Measurements from ENCODE around the gene TSSK3. TPM values are rescaled to one million over a fixed set of nuclear protein-coding genes. Genes with fewer than 3 reads are reported as not detected.
A peak's percentile ranks its signal among the peaks of the same experiment; 100 is the strongest.

Gene TSSK3
- total and polyA plus RNA-seq, 2 of the 8 experiments (the other 6 are each of a cell fraction or from before 2014, with no cell fraction given): 1.2 TPM

DNA sequence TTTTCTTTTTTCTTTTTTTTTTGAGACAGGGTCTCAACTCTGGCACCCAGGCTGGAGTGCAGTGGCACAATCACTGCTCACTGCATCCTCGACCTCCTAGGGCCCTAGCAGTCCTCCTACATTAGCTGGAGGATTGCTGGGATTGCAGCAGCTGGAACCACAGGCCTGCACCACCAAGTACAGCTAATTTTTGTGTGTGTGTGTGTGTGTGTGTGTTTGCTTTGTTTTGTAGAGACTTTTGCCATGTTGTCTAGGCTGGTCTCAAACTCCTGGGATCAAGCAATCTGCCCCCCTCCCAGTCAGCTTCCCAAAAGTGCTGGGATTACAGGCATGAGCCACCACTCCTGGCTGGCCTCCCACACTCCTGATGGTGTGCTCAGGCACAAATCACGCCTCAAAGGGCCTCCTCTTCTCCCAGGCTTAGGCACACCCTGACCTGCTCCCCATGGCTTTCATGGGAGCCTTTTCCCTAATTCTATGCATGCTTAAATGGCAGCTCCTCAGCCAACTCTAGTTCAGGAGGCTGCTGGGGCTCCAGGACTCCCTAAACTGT is 9.4 kb upstream of the TSSK3 start:
- H2AK5ac ChIP-seq (ENCODE audit: low read depth, low read length): no peak overlapping the region
- peaks cover 6 to 12% of the 10 kb centered on the region in 2 experiments for H3K9me3 ChIP-seq (ENCODE audit: insufficient read depth in 2 of 2, low read depth in 1 of 2, low read length in 1 of 2)
- no peaks in the 10 kb centered on the region for H3K36me3 ChIP-seq (ENCODE audit: control insufficient read depth in 2 of 4, insufficient read depth in 4 of 4, low read length in 3 of 4)
- H3K4me1 ChIP-seq (replicated peaks in 1 of 4; ENCODE audit: control insufficient read depth in 3 of 4, insufficient read depth in 4 of 4, low read length in 3 of 4): peaks cover 0 to 9% (median 3%) of the 10 kb centered on the region in 4 experiments; a peak in 5 of 7 replicates
- H4K8ac ChIP-seq (ENCODE audit: extremely low read depth, insufficient read depth, low read length): no peak overlapping the region
- POLR2A ChIA-PET (ENCODE audit: partially characterized antibody): interaction anchor here (1.0 to 17.1 kb wide), 15 partner anchors 8 to 152 kb away, joined by 3 to 321 read pairs (median 5); partner anchors contain the start of genes BSDC1, CCDC28B, FAM229A and IQCC
- no peaks in the 10 kb centered on the region for H3K79me1 ChIP-seq (ENCODE audit: low read depth, low read length)
- no peak overlapping the region for H3K56ac ChIP-seq (replicated peaks; ENCODE audit: insufficient read length, low read depth, low read length)
- CTCF ChIA-PET (ENCODE audit: partially characterized antibody): interaction anchor here (0.6 to 1.7 kb wide), 4 partner anchors 19 to 267 kb away, joined by 3 to 4 read pairs (median 3); no protein-coding TSS in a partner anchor
- no peak overlapping the region for H2BK20ac ChIP-seq (ENCODE audit: low read length)
- H2AFZ ChIP-seq (ENCODE audit: low read length): no peak overlapping the region
- no peak overlapping the region for H4K91ac ChIP-seq (replicated peaks; ENCODE audit: insufficient read length, low read length)
- no peak overlapping the region for H3K9ac ChIP-seq (replicated peaks in 1 of 4; ENCODE audit: extremely low read depth in 1 of 4, low read depth in 3 of 4, low read length in 3 of 4)
- H3K79me2 ChIP-seq (ENCODE audit: control insufficient read depth in 1 of 2, insufficient read depth in 2 of 2, low read length in 2 of 2): no peaks in the 10 kb centered on the region
- H2BK120ac ChIP-seq (replicated peaks; ENCODE audit: low read depth, low read length): no peak overlapping the region
- H3K4me3 ChIP-seq (ENCODE audit: extremely low read depth in 1 of 4, insufficient read depth in 2 of 4, low read depth in 3 of 4, low read length in 4 of 4): no peak overlapping the region
- H2BK12ac ChIP-seq (ENCODE audit: low read depth, low read length): no peak overlapping the region
- H3K4me2 ChIP-seq (ENCODE audit: insufficient read depth in 1 of 2, low read depth in 2 of 2, low read length in 2 of 2): peak overlapping the region in 1 of 2 experiments; percentile 73; a peak in 1 of 4 replicates
- no peak overlapping the region for H3K27ac ChIP-seq (ENCODE audit: low read depth, low read length)
- H4K20me1 ChIP-seq (replicated peaks in 1 of 2; ENCODE audit: control insufficient read depth in 1 of 2, insufficient read depth in 2 of 2, low read length in 2 of 2): peaks cover 0 to 2% of the 10 kb centered on the region in 2 experiments
- H3K23ac ChIP-seq (ENCODE audit: insufficient read length): no peak overlapping the region
- H3K18ac ChIP-seq (ENCODE audit: extremely low read depth, low read length): no peak overlapping the region; the same call in 1 of the 2 replicates
- peaks cover 6% of the 10 kb centered on the region; the same call in 1 of the 2 replicates for H3K23me2 ChIP-seq (ENCODE audit: low read depth, low read length)
- H3K14ac ChIP-seq (ENCODE audit: insufficient read length): no peak overlapping the region
- FAIRE-seq (no peak), DNase-seq (ENCODE audit: low read depth in 1 of 2, low spot score in 2 of 2) (no peak)
- H2BK15ac ChIP-seq (ENCODE audit: low read length): 0 out of 2 replicates have a peak overlapping the region, but pooled peaks have one; percentile 40
- no peak overlapping the region for H2BK5ac ChIP-seq (ENCODE audit: low read depth, low read length)
- peaks cover 2 to 20% (median 14%) of the 10 kb centered on the region in 4 experiments for H3K27me3 ChIP-seq (replicated peaks in 1 of 4; ENCODE audit: control insufficient read depth in 3 of 4, extremely low read depth in 1 of 4, insufficient read depth in 3 of 4, low read length in 3 of 4)
- H4K5ac ChIP-seq (ENCODE audit: insufficient read length, low read depth, low read length): no peak overlapping the region
- no peak overlapping the region for H3K4ac ChIP-seq (replicated peaks; ENCODE audit: insufficient read length, low read depth, low read length)
- WGBS, 2 experiments (ENCODE audit: extremely low coverage in 1 of 2, insufficient coverage in 1 of 2, insufficient read length in 1 of 2, insufficient replicate concordance in 2 of 2, low coverage in 1 of 2, low lambda C conversion rate in 2 of 2, missing lambda C conversion rate in 1 of 2): 79% methylated on average over 2 of the region's 2 CpGs; no CpG with 5 or more reads in 1 of the 2 experiments
- no peak for TF ChIP-seq BCL11A (IDR thresholded peaks at IDR 0.05; ENCODE audit: low read depth in 2 of 2, low read length in 2 of 2)
- no peak for TF ChIP-seq NRF1 (IDR thresholded peaks at IDR 0.05; ENCODE audit: low read depth, low read length)
- TF ChIP-seq CTCF (IDR thresholded peaks at IDR 0.05; ENCODE audit: control extremely low read depth in 1 of 3, insufficient read depth in 1 of 3, low read depth in 1 of 3, low read length in 3 of 3): no peak
- TF ChIP-seq EZH2 (IDR thresholded peaks at IDR 0.05; ENCODE audit: low read depth, low read length, severe bottlenecking): no peak
- no peak for TF ChIP-seq POLR2A (IDR thresholded peaks at IDR 0.05; ENCODE audit: control extremely low read depth in 1 of 2, low read depth in 2 of 2, low read length in 2 of 2)
- no peak for TF ChIP-seq ATF3 (IDR thresholded peaks at IDR 0.05; ENCODE audit: insufficient read depth, low read depth, low read length)
- no peak for TF ChIP-seq RBBP5 (IDR thresholded peaks at IDR 0.05; ENCODE audit: borderline replicate concordance, low read depth, low read length)
- TF ChIP-seq CTBP2 (IDR thresholded peaks at IDR 0.05; ENCODE audit: borderline replicate concordance, insufficient read depth, insufficient read length, low read length): no peak
- no peak for TF ChIP-seq NANOG (IDR thresholded peaks at IDR 0.05; ENCODE audit: insufficient read depth, low read depth, low read length, poor library complexity, severe bottlenecking)

All from H1 (cell line).